Midbrain (tissue), 1 donor: Measurements from ENCODE around the gene DPY19L1.
"Not testable (repeated sequence)": the region's sequence is repeated elsewhere in the genome, so short reads cannot be mapped to it uniquely, and the experiment has no call there.

ENCODE experiments used
- DNase-seq: peaks from one replicate; lab custom pipeline; 2025; lab: John Stamatoyannopoulos, UW

DPY19L1 gene

DNA sequence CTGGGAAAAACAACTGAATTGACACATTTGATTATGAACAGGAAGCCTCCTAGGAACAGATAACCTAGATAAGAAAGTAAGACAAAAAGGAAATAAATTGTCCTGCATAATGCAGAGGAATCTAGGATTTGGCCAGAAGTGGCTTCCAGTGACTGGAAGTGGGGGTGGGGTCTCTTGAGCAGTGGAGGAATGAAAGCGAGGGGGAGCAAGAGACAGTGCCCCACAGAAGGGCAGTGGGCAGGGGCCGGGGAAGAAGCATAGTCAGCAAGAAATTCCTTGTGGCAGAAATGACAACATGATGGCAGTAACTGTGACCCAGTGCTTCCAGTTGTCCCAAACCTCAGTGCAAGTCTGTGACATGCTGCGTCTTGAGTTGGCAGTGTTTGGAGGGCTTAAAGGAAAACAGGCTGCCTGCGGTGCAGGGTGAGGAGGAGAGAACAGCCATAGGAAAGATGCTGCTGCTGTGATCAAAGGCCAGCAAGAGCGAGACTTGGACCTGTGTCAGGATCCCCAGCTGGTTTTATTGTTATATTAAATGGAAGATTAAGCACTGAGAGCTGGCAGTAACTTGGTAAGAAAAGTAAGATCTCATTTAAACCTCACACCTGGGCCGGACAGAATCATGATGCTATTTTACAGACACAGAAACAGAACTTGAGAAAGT, 119.0 kb downstream of the DPY19L1 start:
- not testable (repeated sequence) for DNase-seq

GRCh38 chr7:34917515-34917914, 119.8 kb downstream of the DPY19L1 start:
- not testable (repeated sequence) for DNase-seq

GRCh38 chr7:34916267-34916666, 121.0 kb downstream of the DPY19L1 start:
- no peak for DNase-seq

DNA sequence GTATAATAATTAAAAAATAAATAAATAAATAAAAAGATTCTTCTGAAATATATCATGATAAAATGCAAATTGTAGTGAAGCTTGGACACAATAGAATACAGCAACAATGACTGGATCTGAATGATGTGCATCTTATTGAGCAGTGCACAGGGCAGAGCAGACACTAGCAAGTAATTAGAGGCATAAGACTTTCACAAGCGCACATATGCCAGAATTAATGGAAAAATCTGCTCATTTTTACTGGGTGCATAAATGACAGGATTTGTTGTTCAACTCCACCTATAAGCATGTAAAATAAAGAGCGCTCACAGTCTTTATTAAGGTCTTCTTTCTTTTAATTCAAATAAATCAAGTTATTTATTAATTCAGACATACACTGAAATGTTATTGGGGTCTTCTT, 125.0 kb downstream of the DPY19L1 start:
- no peak for DNase-seq

GRCh38 chr7:34906266-34906850, 130.9 kb downstream of the DPY19L1 start:
- DNase-seq = not testable (repeated sequence)

GRCh38 chr7:34904987-34905386, 132.3 kb downstream of the DPY19L1 start:
- no peak for DNase-seq

- DNase-seq = not testable (repeated sequence)
Measured at GRCh38 chr7:34903921-34904320, 133.4 kb downstream of the DPY19L1 start.

DNA sequence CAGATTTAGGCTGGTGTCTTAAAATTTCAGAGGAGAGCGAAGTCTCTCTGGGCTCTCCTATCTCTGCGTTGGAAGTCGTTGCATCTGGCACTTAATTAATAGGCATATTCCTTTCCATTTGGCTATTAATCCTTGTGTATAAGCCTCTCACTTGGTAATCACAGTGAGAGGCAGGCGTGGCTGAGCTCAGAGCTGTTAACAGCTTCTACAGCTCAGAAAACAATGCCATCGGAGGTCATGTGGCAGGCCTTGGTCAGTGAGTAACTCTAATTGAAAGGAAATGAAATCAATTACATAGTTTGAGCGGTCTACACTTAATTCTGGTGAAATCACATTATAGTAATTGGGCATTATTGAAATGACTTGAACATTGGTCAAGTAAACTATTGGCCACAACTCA, 135.1 kb downstream of the DPY19L1 start:
- no peak for DNase-seq

DNA sequence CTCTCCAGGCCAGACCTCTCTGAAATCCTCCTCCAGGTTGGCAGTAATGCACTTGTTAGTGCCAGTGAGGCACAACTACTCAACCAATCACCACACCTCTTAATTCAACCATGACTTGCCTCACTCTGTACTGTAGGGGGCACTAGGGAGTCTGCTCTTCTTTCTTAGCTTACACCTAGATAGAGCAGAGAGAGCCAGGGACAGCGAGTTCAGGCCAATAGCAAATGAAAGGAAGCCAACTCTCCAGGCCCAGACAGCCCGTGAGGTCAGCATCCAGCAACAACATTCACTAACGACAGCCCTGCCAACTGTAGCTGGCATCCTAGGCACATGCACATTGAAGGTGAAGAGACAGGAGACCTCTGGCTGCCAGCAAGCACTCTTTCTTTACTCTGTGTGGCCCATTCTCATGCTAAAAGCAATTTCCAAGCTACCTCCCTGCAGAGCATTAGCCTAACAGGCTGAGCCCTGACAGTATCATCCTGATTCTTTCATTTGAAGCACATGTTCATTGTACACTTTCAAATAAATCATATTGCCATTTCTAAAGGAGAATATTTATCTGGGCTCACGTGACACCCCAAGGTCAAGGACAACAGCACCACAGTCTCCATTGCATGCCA, 136.3 kb downstream of the DPY19L1 start:
- no peak for DNase-seq

DNA sequence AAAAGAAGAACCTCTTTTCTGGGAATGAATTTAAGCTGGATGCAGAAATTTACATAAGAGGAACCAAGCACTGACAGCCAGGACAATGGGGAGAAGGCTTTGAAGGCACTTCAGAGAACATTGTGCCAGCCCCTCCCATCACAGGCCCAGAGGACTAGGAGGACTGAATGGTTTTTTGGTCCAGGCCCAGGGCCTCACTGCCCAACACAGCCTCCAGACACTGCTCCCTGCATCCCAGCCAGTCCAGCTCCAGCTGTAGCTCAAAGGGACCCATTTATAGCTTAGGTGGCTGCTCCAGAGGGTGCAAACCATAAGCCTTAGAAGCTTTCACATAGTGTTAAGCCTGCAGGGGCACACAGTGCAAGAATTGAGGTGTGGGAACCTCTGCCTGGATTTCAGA, 142.1 kb downstream of the DPY19L1 start:
- no peak for DNase-seq

DNA sequence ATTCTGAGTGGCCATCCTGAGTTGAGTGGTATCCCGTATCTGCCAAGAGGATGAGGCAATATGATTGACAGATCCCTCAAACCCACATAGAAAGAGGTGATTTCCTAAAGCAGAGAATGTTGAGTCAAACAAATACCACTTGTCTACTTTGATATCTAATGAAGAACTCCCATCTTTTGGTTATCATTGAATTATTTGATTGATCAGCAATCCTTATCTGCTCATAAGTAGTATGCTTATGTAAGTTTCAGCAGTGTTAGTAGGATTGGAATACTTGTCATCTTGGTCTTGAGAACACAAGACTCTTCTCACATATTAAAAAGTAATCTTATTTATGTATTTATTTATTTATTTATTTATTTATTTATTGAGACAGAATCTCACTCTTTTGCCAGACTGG, 147.3 kb downstream of the DPY19L1 start:
- no peak for DNase-seq

DNA sequence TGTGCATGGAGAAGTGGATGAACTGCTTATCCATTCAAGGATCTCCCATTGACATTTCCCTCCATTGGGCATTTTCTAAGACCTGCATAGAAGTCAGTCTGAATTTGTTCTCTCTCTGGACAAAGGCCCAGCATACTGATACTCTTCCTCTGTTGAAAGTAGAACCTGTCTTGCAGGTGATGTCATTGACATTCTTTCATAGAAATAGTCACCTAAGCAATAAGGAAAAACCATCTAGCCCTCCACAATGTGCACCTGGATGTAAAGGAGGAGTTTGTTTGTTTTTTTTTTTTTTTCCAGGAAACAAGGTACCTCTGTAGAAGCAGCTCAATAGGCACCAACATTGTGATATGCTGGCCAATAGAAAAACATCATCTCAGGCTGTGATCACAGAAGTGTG, 150.4 kb downstream of the DPY19L1 start:
- no peak for DNase-seq

DNA sequence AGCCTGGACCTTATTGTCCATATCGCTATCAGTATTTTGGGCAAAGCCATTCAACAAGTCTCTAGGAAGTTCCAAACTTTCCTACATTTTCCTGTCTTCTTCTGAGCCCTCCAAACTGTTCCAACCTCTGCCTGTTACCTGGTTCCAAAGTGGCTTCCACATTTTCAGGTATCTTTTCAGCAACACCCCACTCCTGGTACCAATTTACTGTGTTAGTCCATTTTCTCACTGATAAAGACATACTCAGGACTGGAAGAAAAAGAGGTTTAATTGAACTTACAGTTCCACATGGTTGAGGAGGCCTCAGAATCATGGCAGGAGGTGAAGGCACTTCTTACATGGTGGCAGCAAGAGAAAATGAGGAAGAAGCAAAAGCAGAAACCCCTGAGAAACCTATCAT, 153.4 kb downstream of the DPY19L1 start:
- not testable (repeated sequence) for DNase-seq

DNA sequence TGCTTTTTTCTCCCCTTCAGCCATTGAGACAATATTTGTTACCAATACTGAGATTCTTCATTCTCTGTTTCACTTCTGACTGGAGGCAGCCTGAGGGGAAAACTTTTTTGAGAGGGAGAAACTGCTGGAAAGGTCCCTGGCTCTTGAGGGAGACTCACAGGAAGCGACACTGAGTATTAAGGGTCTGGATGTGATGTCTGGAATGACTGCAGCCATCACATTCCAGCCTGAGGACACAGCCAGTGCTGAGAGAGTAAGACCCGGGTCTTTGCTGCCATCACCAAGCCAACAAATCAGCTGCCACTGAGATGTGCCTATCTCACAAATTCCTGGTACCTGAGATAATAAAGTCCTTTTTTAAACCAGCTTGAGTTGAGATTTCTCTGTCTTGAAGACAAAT, 157.4 kb downstream of the DPY19L1 start:
- no peak for DNase-seq

- DNase-seq = not testable (repeated sequence)
Measured at GRCh38 chr7:34878944-34879735, 158.1 kb downstream of the DPY19L1 start.
